Measurements from ENCODE around the gene SPINT1.
"Not testable (repeated sequence)": the region's sequence is repeated elsewhere in the genome, so short reads cannot be mapped to it uniquely, and the experiment has no call there.

The SPINT1 gene

DNA sequence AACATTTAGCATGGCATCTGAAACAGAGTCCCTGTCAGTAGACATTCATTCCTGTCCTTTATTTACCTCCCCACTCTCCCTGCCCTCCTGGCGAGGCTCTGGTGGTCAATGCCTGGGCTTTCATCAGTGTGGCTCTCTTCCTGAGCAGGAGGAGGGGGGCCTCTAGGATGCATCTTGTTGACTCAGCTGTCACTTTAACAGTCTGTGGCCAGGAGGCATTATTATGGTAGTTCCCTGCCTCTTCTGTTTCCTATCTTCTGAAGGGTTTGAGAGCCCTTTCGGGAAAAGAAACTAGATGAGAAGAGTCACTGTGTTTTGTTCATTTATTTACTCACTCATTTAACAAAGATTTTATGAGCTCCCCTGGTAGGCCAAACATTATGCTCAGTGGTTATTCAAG is 13.0 kb upstream of the SPINT1 start:
- DNase-seq: no peak

DNA sequence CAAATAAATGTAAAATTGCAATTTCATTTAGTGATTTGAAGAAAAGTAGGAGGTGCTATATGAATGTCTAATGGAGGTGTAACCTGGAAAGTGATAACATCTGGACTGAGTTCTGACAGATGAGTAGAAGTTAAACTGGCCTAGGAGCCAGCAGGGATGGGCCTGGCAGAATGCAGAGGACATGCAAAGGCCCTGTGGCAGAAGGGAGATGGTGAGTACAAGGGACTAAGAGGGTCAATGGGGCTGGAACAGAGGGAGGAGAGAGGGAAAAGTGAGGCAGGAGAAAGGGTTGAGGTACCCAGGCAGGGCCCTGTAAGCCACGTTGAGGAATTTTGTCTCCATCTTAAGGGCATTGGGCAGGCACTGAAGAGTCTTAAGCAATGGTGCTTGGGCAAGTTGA is 12.0 kb upstream of the SPINT1 start:
- DNase-seq: no peak

DNA sequence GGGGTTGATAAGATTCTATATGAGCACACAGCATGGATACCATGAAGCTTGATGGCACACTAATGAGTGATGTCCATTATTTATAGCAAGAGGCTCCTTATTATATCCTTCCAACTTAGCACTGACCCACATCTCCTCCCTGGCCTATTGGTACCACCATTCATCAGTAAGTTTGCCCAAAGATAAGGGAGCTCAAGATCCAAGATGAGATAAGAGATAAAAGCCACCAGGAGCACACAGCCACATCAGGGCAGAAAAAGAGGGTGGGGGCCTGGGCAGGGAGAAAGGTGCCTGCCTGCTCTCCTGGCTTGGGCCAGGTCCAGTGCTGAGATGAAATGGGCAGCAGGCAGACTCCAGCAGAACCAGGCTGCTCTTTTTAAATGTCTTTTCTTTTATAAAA is 10.9 kb upstream of the SPINT1 start:
- no peak for DNase-seq

DNA sequence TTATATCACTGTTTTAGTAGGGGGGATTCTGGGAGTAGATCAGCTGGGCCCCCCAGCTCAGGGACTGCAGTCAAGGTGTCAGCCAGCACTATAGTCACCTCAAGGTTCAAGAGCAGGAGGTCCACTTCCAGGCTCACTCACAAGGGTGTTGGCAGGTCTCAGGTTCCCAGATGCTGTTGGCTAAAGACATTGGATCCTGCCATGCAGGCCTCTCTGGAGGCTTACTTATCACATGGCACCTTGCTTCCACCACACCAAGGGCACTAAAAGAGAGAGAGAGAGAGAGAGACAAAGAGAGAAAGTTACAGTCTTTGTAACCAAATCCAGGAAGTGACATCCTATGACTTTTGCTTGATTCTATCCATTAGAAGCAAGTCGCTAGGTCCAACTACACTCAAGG is 7.8 kb upstream of the SPINT1 start:
- DNase-seq: no peak

- DNase-seq: no peak
Measured at GRCh38 chr15:40838756-40839155, 5.1 kb upstream of the SPINT1 start.

DNA sequence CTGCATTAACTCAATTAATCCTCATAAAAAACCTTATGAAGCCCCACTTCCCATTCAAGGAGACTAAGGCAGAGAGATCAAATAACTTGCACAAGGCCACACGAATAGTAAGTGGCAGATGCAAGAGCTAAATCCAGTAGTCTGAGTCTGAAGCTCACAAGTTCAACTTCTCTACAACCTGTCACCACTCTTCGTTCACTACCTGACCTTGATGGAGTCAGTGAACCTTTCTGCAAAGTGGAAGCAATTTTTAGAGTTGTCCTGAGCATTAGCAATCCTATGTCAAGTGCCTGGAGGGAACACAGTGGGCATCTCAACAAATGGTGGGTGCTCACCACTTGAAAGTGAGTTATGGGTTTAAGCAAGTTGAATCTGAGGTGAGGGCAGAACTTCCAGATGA is 2.1 kb upstream of the SPINT1 start:
- DNase-seq: no peak

DNA sequence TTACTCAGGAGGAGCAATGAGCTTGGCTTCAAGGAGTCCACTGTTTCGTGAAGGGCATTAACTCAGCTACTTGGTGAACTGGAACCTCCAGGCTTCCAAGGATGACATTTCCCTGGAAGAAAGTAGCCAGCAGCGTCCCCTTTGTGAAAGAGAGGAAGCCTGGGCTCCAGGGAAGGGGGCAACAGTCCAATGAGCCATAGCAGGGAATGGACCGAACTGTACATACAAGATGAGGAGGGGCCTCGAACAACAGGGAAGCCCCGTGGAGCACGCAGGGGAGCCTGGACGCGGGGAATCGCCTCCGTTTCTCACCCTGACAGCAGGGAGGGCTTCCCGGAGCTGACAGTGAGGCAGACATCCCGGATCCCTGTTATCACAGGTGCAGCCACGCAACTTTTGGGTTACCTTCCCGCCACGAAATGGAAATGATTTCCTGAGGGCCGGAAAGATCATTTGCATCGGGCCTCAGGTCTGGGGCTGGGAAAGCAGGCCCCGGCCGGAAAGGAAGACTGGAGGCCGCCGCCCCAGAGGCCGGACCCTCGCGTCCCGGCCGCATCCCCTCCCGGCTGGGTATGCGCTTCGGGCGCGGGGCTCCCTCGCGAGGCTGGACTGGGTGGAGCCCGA is 475 bp upstream of the SPINT1 start:
- no peak for DNase-seq

- DNase-seq: peak; percentile 30
Measured at GRCh38 chr15:40844696-40845030, 815 bp downstream of the SPINT1 start.

DNA sequence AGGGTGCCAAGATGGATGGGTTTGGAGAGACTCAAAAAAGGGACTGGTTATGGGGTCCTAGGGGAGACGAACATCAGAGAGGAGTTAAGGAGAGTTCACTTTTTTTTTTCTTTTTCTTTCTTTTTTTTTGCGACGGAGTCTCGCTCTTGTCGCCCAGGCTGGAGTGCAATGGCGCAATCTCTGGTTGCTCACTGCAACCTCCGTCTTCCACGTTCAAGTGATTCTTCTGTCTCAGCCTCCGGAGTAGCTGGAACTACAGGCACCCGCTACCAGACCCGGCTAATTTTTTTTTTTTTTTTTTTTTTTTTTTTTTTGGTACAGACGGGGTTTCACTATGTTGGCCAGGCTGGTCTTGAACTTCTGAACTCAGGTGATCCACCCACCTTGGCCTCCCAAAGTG is 1.2 kb downstream of the SPINT1 start:
- no peak for DNase-seq

- no peak for DNase-seq
Measured at GRCh38 chr15:40845511-40846284, 1.9 kb downstream of the SPINT1 start.

DNA sequence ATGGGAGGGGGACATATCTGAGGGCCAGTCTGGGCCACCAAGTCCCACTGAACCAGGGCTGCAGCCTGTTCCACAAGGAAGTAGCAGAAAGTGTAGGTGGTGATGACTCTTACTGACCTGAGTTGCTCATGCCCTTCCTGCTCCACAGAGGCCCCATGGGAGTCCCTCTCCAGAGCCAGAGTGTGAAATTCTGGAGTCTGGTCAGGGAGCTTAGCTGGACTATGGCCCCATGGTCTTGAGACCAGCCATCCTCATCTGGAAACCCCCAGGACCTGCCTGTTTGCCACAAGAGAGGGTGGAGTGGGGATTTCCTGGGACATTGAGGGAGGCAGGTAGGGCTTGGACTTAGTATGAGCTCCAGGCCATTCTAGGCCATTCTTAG is 3.0 kb downstream of the SPINT1 start:
- DNase-seq: no peak

- DNase-seq: peak; percentile 58
Measured at GRCh38 chr15:40847223-40847961, 3.5 kb downstream of the SPINT1 start.

GRCh38 chr15:40850576-40851112 is 6.8 kb downstream of the SPINT1 start:
- DNase-seq: no peak

DNA sequence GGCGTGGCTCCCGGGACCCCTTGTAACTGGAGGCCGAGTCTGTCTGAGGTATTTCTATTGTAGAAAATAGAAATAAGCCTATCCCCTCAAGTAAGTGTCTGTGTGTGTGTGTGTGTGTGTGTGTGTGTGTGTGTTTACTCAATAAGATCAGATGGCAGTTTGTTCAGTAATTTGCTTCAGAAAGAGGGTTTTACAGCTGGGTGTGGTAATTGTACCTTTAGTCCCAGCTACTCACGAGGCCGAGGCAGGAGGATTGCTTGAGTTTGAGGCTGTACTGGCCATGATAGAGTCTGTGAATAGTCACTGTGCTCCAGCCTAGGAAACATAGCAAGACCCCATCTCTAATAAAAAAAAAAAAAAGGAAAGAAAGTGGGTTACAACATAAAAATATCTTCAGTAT is 8.7 kb downstream of the SPINT1 start:
- no peak for DNase-seq

DNA sequence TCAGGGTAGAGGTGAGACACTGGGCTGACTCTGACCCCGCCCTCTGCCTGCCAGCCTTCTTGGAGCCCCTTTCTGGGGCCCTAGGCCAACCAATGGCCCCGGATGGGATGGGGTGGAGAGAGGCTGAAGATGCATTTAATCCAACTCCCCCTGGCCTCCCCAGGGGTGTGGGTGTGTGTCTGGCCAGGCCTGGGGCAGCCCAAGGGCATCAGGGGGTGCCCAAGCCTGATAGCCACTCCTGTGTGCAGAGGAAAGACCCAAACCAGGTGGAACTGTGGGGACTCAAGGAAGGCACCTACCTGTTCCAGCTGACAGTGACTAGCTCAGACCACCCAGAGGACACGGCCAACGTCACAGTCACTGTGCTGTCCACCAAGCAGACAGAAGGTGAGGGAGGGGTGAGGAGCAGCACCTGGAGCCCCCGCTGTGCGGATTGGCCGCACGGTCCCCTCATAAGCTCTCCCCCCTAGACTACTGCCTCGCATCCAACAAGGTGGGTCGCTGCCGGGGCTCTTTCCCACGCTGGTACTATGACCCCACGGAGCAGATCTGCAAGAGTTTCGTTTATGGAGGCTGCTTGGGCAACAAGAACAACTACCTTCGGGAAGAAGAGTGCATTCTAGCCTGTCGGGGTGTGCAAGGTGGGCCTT is 9.5 kb downstream of the SPINT1 start:
- no peak for DNase-seq

- DNase-seq: no peak
Measured at GRCh38 chr15:40854161-40854560, 10.3 kb downstream of the SPINT1 start.

DNA sequence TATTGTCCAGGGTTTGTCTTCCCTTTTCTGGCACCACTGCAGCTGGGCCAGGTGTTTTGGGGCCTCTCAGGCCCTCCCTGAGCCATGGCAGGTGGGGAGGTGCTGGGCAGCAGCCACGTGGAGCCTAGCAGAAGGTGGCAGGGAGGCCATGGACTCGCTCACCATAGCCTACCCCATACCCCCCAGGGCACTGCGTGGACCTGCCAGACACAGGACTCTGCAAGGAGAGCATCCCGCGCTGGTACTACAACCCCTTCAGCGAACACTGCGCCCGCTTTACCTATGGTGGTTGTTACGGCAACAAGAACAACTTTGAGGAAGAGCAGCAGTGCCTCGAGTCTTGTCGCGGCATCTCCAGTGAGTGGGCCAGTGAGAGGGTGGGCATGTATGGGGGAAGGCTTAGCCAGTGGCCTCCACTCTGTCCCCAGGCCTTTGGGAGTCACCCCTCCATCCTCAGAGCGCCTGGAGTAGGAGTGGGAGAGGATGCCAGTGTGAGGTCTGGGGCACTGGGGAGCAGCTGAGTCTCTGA is 11.9 kb downstream of the SPINT1 start:
- DNase-seq: no peak

GRCh38 chr15:40856746-40857145 is 12.9 kb downstream of the SPINT1 start:
- no peak for DNase-seq

DNA sequence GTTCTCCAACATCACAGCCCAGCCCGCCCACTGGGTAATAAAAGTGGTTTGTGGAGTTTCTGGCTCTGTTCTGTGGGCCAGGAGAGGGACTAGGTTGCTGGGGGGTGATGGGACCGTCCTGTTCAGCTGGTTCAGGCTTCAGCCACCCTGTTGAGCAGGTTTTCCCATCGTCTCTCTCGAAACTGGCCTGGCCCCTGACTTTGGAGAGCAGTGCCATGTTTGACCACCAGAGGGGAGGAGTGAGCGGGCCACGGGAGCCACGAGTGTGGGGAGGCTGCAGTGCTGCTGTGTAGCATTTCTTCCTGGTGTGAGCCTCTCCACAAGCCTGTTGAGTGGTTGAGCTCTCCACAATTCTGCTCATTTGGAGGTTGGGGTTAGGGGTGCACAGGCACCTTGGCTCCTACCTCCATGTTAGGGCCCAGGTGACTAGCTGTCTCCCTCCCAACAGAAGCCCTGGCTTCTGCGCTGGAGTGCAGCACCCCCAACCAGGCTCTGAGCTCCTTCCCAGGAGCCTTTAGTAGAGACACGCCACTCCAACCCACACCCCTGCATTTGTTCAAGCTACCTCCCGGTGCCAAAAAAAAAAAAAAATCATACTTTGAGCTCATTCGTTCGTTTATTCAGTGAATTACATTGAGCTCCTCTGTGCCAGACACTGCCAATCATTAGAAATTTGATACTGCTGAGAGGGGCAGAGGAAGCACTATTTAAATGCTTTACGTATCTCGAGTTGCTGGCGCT is 13.9 kb downstream of the SPINT1 start:
- peak; percentile 72 for DNase-seq

- DNase-seq: no peak
Measured at GRCh38 chr15:40858706-40859105, 14.9 kb downstream of the SPINT1 start.

DNA sequence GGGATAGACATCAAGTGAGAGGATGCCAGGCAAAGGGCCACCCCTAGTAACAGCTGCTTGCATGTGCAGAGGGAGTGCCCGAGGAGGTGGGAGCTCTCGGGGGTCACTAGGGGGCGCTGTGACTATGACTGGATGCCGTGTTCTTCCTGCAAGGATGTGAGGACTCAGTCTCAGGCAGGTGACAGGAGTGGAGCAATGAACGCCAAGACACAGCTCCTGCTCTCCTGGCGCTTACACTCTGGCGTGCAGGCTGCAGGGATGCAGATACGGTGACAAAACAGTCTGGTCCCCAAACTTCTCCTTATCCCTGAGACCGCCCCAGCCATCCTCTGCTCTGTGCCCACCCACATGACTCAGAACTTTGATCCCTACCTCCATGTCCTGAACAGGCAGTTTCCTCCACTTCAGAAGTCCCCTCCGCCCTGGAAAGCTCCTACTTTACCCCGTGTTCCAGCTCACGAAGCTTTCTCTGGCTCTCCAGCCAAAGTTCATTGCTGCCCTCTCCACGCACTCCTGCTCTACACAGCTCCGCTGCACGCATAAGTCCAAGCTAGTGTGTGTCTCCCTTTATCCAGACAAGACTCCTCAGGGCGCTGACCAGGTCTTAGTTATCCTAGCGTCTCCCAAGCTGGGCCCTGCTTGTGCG is 15.5 kb downstream of the SPINT1 start:
- DNase-seq: peak; percentile 76

- DNase-seq: not testable (repeated sequence)
Measured at GRCh38 chr15:40861147-40861546, 17.3 kb downstream of the SPINT1 start.

All from EL (cell line).